HEK293 (cell line): ENCODE data around the gene ARHGAP1.

ENCODE experiments used
- CTCF ChIA-PET: fragments of 350-600 bp; formaldehyde crosslinking; extraction: SDS; loops from one replicate; lab custom pipeline; 2021; ENCODE audit warnings: antibody characterized with exemption; lab: Yijun Ruan, JAX
- POLR2A ChIA-PET: fragments of 300-600 bp; formaldehyde crosslinking; extraction: SDS; loops from one replicate; lab custom pipeline; 2020; ENCODE audit warnings: antibody characterized with exemption, inconsistent platforms; lab: Yijun Ruan, JAX
- H3K27ac ChIP-seq: fragments of 200-500 bp; sonication (Bioruptor generic); 2 replicates; pipeline ENCODE4 v1.5.1; 2014; ENCODE audit warnings: low read depth, low read length, control low read depth, inconsistent platforms; ENCODE audit errors: extremely low read depth
- H3K36me3 ChIP-seq, 2 experiments: fragments of 200-500 bp in 1 of 2; sonication (Bioruptor generic) in 1 of 2; 1 replicate in 1 of 2; 2 replicates in 1 of 2; pipeline ENCODE4 v1.5.1; 2014 to 2017; ENCODE audit warnings: inconsistent platforms in 2 of 2, low read length in 2 of 2; ENCODE audit not compliant: control insufficient read depth in 2 of 2, insufficient read depth in 1 of 2
- H3K4me1 ChIP-seq: fragments of 200-500 bp; sonication (Bioruptor generic); 2 replicates; pipeline ENCODE4 v1.5.1; 2014; ENCODE audit warnings: mild to moderate bottlenecking, low read length, inconsistent platforms; ENCODE audit not compliant: control insufficient read depth, insufficient read depth
- H3K4me3 ChIP-seq: 2 replicates; pipeline ENCODE4 v1.5.1; 2011; ENCODE audit warnings: low read depth, mild to moderate bottlenecking, control low read depth, low read length, moderate library complexity
- H3K9me3 ChIP-seq: fragments of 200-500 bp; sonication (Bioruptor generic); 2 replicates; pipeline ENCODE4 v1.5.1; 2014; ENCODE audit warnings: low read depth, low read length, inconsistent platforms; ENCODE audit not compliant: control insufficient read depth, insufficient read depth
- GLIS1 ChIP-seq: fragments of 450-650 bp; formaldehyde crosslinking; IDR thresholded peaks from 2 replicates; pipeline ENCODE4 v1.5.1; 2016; ENCODE audit warnings: missing biosample characterization, missing genetic modification characterization
- KLF9 ChIP-seq: fragments of 450-650 bp; formaldehyde crosslinking; IDR thresholded peaks from 2 replicates; pipeline ENCODE4 v1.5.1; 2016; ENCODE audit warnings: missing biosample characterization, missing genetic modification characterization, low read depth
- MYNN ChIP-seq: fragments of 450-650 bp; formaldehyde crosslinking; IDR thresholded peaks from 2 replicates; pipeline ENCODE4 v1.5.1; 2016; ENCODE audit warnings: missing biosample characterization, missing genetic modification characterization, borderline replicate concordance
- MZF1 ChIP-seq: fragments of 450-650 bp; formaldehyde crosslinking; IDR thresholded peaks from 2 replicates; pipeline ENCODE4 v1.5.1; 2017; ENCODE audit warnings: missing biosample characterization, missing genetic modification characterization, borderline replicate concordance
- PRDM1 ChIP-seq: fragments of 450-650 bp; formaldehyde crosslinking; IDR thresholded peaks from 2 replicates; pipeline ENCODE4; 2016; ENCODE audit warnings: missing biosample characterization, missing genetic modification characterization
- ZBTB17 ChIP-seq: fragments of 450-650 bp; formaldehyde crosslinking; IDR thresholded peaks from 2 replicates; pipeline ENCODE4 v1.5.1; 2016; ENCODE audit warnings: missing biosample characterization, missing genetic modification characterization
- ZBTB48 ChIP-seq: fragments of 450-650 bp; formaldehyde crosslinking; IDR thresholded peaks from 2 replicates; pipeline ENCODE4 v1.5.1; 2016; ENCODE audit warnings: missing biosample characterization, missing genetic modification characterization
- ZNF184 ChIP-seq: fragments of 450-650 bp; IDR thresholded peaks from 2 replicates; pipeline ENCODE4 v1.5.1; 2018; ENCODE audit warnings: missing biosample characterization, mild to moderate bottlenecking, missing genetic modification characterization
- ZNF223 ChIP-seq: fragments of 450-650 bp; formaldehyde crosslinking; IDR thresholded peaks from 2 replicates; pipeline ENCODE4 v1.5.1; 2016; ENCODE audit warnings: missing biosample characterization, missing genetic modification characterization
- ZNF23 ChIP-seq: fragments of 450-650 bp; formaldehyde crosslinking; IDR thresholded peaks from 2 replicates; pipeline ENCODE4 v1.5.1; 2016; ENCODE audit warnings: missing biosample characterization, missing genetic modification characterization, borderline replicate concordance
- ZNF266 ChIP-seq: fragments of 450-650 bp; formaldehyde crosslinking; IDR thresholded peaks from 2 replicates; pipeline ENCODE4 v1.5.1; 2016; ENCODE audit warnings: missing biosample characterization, missing genetic modification characterization, low read depth
- ZNF366 ChIP-seq: fragments of 450-650 bp; formaldehyde crosslinking; conservative IDR thresholded peaks from 2 replicates; pipeline ENCODE4 v1.5.1; 2016; ENCODE audit warnings: missing biosample characterization, missing genetic modification characterization
- ZNF416 ChIP-seq: fragments of 450-650 bp; formaldehyde crosslinking; IDR thresholded peaks from 2 replicates; pipeline ENCODE4 v1.5.1; 2016; ENCODE audit warnings: missing biosample characterization, missing genetic modification characterization
- ZNF530 ChIP-seq: fragments of 450-650 bp; formaldehyde crosslinking; IDR thresholded peaks from 2 replicates; pipeline ENCODE4 v1.5.1; 2016; ENCODE audit warnings: low read depth, missing biosample characterization, missing genetic modification characterization
- ZNF544 ChIP-seq: fragments of 450-650 bp; formaldehyde crosslinking; IDR thresholded peaks from 2 replicates; pipeline ENCODE4 v1.5.0; 2017; ENCODE audit warnings: missing biosample characterization, missing genetic modification characterization
- ZNF560 ChIP-seq: fragments of 450-650 bp; formaldehyde crosslinking; IDR thresholded peaks from 2 replicates; pipeline ENCODE4 v1.5.1; 2017; ENCODE audit warnings: missing biosample characterization, missing genetic modification characterization, borderline replicate concordance
- ZNF624 ChIP-seq: fragments of 450-650 bp; formaldehyde crosslinking; IDR thresholded peaks from 2 replicates; pipeline ENCODE4 v1.5.1; 2017; ENCODE audit warnings: missing biosample characterization, missing genetic modification characterization
- ZNF626 ChIP-seq: fragments of 450-650 bp; sonication (Bioruptor Pico); formaldehyde crosslinking; IDR thresholded peaks from 2 replicates; pipeline ENCODE4 v1.5.1; 2018; ENCODE audit warnings: missing biosample characterization, missing genetic modification characterization, inconsistent platforms
- ZNF629 ChIP-seq: fragments of 450-650 bp; formaldehyde crosslinking; IDR thresholded peaks from 2 replicates; pipeline ENCODE4 v1.5.1; 2017; ENCODE audit warnings: missing biosample characterization, missing genetic modification characterization
- ZNF654 ChIP-seq: fragments of 450-650 bp; formaldehyde crosslinking; IDR thresholded peaks from 2 replicates; pipeline ENCODE4 v1.5.1; 2016; ENCODE audit warnings: low read depth, missing biosample characterization, missing genetic modification characterization
- ZNF76 ChIP-seq: fragments of 450-650 bp; formaldehyde crosslinking; IDR thresholded peaks from 2 replicates; pipeline ENCODE4; 2016; ENCODE audit warnings: low read depth, missing biosample characterization, missing genetic modification characterization, borderline replicate concordance
- ZXDB ChIP-seq: fragments of 450-650 bp; formaldehyde crosslinking; IDR thresholded peaks from 2 replicates; pipeline ENCODE4 v1.5.1; 2016; ENCODE audit warnings: missing biosample characterization, missing genetic modification characterization
- TF ChIP-seq, protein P1 (sequence below): fragments of 450-650 bp; formaldehyde crosslinking; IDR thresholded peaks from 2 replicates; pipeline ENCODE4 v1.5.1; 2016; ENCODE audit warnings: missing biosample characterization, missing genetic modification characterization
- TF ChIP-seq, protein P2 (sequence below): fragments of 450-650 bp; formaldehyde crosslinking; IDR thresholded peaks from 2 replicates; pipeline ENCODE4 v1.5.1; 2016; ENCODE audit warnings: missing biosample characterization, missing genetic modification characterization
- TF ChIP-seq, protein P3 (sequence below): fragments of 450-650 bp; IDR thresholded peaks from 2 replicates; pipeline ENCODE4 v1.5.1; 2018; ENCODE audit warnings: missing biosample characterization, missing genetic modification characterization
- TF ChIP-seq, protein P4 (sequence below): fragments of 450-650 bp; IDR thresholded peaks from 2 replicates; pipeline ENCODE4 v1.5.1; 2018; ENCODE audit warnings: missing biosample characterization, mild to moderate bottlenecking, missing genetic modification characterization
- TF ChIP-seq, protein P5 (sequence below): fragments of 450-650 bp; formaldehyde crosslinking; IDR thresholded peaks from 2 replicates; pipeline ENCODE4; 2016; ENCODE audit warnings: missing biosample characterization, missing genetic modification characterization
- TF ChIP-seq, protein P6 (sequence below): fragments of 450-650 bp; formaldehyde crosslinking; IDR thresholded peaks from 2 replicates; pipeline ENCODE4 v1.5.1; 2016; ENCODE audit warnings: missing biosample characterization, missing genetic modification characterization, low read depth

The ARHGAP1 gene

DNA sequence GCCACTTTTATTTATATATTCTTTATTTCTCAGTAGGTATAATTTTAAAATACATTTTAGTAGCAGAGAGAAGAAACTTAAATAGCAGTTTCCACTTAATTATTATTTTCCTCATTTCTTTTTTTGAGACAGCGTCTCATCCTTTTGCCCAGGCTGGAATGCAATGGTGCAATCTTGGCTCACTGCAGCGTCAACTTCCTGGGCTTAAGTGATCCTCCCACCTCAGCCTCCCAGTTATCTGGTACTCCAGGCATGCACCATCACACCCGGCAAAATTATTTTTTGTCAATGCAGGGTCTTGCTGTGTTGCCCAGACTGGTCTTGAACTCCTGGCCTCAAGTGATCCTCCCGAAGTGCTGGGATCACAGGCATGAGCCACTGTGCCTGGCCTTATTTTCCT is 44.8 kb downstream of the ARHGAP1 start:
- ChIA-PET CTCF (no interaction called here), POLR2A (no interaction called here)
- Histone ChIP-seq H3K4me1 (no peaks in the 10 kb centered on the region), H3K36me3 (peaks cover 24 to 84% of the 10 kb centered on the region in 2 experiments), H3K4me3 (no peak overlapping the region), H3K27ac (no peak overlapping the region), H3K9me3 (no peaks in the 10 kb centered on the region)
- TF ChIP-seq ZBTB48 (tag by site-specific recombination) (no peak), ZNF76 (tag by site-specific recombination) (no peak), ZNF23 (tag by site-specific recombination) (no peak), MZF1 (tag by site-specific recombination) (no peak), ZNF366 (tag by site-specific recombination) (no peak), ZBTB17 (no peak), ZNF626 (tag by site-specific recombination) (no peak), ZNF560 (tag by site-specific recombination) (no peak), KLF9 (no peak), ZNF544 (no peak), MYNN (no peak), ZNF184 (tag by site-specific recombination) (no peak), ZNF654 (tag by site-specific recombination) (no peak), ZXDB (tag by site-specific recombination) (no peak), ZNF266 (tag by site-specific recombination) (no peak)
- TF ChIP-seq, protein P1, sequence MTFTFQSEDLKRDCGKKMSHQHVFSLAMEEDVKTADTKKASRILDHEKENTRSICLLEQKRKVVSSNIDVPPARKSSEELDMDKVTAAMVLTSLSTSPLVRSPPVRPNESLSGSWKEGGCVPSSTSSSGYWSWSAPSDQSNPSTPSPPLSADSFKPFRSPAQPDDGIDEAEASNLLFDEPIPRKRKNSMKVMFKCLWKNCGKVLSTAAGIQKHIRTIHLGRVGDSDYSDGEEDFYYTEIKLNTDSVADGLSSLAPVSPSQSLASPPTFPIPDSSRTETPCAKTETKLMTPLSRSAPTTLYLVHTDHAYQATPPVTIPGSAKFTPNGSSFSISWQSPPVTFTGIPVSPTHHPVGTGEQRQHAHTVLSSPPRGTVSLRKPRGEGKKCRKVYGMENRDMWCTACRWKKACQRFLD (tag by site-specific recombination) = no peak
- TF ChIP-seq, protein P2, sequence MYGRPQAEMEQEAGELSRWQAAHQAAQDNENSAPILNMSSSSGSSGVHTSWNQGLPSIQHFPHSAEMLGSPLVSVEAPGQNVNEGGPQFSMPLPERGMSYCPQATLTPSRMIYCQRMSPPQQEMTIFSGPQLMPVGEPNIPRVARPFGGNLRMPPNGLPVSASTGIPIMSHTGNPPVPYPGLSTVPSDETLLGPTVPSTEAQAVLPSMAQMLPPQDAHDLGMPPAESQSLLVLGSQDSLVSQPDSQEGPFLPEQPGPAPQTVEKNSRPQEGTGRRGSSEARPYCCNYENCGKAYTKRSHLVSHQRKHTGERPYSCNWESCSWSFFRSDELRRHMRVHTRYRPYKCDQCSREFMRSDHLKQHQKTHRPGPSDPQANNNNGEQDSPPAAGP = no peak
- TF ChIP-seq, protein P3, sequence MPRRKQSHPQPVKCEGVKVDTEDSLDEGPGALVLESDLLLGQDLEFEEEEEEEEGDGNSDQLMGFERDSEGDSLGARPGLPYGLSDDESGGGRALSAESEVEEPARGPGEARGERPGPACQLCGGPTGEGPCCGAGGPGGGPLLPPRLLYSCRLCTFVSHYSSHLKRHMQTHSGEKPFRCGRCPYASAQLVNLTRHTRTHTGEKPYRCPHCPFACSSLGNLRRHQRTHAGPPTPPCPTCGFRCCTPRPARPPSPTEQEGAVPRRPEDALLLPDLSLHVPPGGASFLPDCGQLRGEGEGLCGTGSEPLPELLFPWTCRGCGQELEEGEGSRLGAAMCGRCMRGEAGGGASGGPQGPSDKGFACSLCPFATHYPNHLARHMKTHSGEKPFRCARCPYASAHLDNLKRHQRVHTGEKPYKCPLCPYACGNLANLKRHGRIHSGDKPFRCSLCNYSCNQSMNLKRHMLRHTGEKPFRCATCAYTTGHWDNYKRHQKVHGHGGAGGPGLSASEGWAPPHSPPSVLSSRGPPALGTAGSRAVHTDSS (tag by site-specific recombination) = no peak
- TF ChIP-seq, protein P4, sequence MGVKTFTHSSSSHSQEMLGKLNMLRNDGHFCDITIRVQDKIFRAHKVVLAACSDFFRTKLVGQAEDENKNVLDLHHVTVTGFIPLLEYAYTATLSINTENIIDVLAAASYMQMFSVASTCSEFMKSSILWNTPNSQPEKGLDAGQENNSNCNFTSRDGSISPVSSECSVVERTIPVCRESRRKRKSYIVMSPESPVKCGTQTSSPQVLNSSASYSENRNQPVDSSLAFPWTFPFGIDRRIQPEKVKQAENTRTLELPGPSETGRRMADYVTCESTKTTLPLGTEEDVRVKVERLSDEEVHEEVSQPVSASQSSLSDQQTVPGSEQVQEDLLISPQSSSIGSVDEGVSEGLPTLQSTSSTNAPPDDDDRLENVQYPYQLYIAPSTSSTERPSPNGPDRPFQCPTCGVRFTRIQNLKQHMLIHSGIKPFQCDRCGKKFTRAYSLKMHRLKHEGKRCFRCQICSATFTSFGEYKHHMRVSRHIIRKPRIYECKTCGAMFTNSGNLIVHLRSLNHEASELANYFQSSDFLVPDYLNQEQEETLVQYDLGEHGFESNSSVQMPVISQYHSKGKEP (tag by site-specific recombination) = no peak

DNA sequence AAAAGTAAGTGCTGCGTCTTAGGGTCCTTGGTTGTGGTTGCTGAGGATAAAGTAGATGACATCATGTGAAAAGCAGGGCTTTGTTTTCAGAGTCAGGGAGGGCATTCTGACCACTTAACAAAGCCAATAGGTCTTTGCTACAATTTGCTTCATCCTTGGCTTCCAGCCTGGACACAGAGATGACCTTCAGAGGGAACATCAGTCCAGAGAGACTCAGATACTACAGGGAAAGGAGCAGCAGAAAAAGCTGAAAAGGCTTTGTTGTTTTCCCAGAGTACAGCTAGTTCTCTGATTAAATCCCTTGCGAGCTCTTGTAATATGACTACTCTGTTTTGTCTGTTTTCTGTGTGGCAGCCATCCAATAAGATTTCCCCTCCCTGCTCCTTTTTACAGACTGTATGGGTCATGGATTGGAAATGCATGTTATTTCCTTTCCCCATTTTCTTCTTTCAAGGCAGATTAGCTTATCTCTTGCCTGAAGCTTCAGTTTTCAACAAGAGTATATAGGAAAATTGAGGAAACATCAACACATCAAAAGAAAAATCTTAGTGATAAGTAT is 51.2 kb downstream of the ARHGAP1 start:
- H3K9me3 ChIP-seq = no peaks in the 10 kb centered on the region
- no peak overlapping the region for H3K27ac ChIP-seq
- no peaks in the 10 kb centered on the region for H3K4me1 ChIP-seq
- CTCF ChIA-PET = interaction anchor here (0.6 to 1.3 kb wide), 4 partner anchors 31 to 536 kb away, joined by 3 to 4 read pairs (median 4); no protein-coding TSS in a partner anchor
- peaks cover 15 to 80% of the 10 kb centered on the region in 2 experiments for H3K36me3 ChIP-seq
- H3K4me3 ChIP-seq = no peak overlapping the region
- POLR2A ChIA-PET = interaction anchor here (2.3 kb wide), 1 partner anchor 51 kb away, joined by 7 read pairs; the partner anchor contains the start of genes ARHGAP1 and ZNF408
- TF ChIP-seq, protein P5, sequence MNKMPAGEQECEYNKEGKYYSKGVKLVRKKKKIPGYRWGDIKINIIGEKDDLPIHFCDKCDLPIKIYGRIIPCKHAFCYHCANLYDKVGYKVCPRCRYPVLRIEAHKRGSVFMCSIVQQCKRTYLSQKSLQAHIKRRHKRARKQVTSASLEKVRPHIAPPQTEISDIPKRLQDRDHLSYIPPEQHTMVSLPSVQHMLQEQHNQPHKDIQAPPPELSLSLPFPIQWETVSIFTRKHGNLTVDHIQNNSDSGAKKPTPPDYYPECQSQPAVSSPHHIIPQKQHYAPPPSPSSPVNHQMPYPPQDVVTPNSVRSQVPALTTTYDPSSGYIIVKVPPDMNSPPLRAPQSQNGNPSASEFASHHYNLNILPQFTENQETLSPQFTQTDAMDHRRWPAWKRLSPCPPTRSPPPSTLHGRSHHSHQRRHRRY = no peak
- TF ChIP-seq, protein P6, sequence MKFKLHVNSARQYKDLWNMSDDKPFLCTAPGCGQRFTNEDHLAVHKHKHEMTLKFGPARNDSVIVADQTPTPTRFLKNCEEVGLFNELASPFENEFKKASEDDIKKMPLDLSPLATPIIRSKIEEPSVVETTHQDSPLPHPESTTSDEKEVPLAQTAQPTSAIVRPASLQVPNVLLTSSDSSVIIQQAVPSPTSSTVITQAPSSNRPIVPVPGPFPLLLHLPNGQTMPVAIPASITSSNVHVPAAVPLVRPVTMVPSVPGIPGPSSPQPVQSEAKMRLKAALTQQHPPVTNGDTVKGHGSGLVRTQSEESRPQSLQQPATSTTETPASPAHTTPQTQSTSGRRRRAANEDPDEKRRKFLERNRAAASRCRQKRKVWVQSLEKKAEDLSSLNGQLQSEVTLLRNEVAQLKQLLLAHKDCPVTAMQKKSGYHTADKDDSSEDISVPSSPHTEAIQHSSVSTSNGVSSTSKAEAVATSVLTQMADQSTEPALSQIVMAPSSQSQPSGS (tag by site-specific recombination) = peak; percentile 81
- 0 out of 2 replicates have a peak, but pooled peaks have one; percentile 35 for TF ChIP-seq ZNF629 (tag by site-specific recombination)
- TF ChIP-seq ZNF530 = no peak
- peak; percentile 15; the same call in 1 of the 2 replicates for TF ChIP-seq GLIS1
- TF ChIP-seq ZNF416 = no peak
- TF ChIP-seq PRDM1 (tag by site-specific recombination) = 0 out of 2 replicates have a peak, but pooled peaks have one; percentile 4
- TF ChIP-seq ZBTB48 (tag by site-specific recombination) = peak; percentile 48; the same call in 1 of the 2 replicates
- TF ChIP-seq ZNF223 (tag by site-specific recombination) = no peak
- no peak for TF ChIP-seq ZNF624 (tag by site-specific recombination)
